Osteocyte (in vitro differentiated cells): ENCODE measurements around the gene ZFHX3. TPM values are rescaled to one million over a fixed set of nuclear protein-coding genes. Genes with fewer than 3 reads are reported as not detected.

Source experiments
- DNase-seq: peaks from one replicate; pipeline ENCODE4 v3.0.0; 2021; ENCODE audit warnings: mixed read lengths; ENCODE audit not compliant: unreplicated experiment; ENCODE audit errors: extremely low spot score
- H3K27ac Mint-ChIP-seq: one replicate; pipeline ENCODE4 v1.8.0; 2021; ENCODE audit warnings: mild to moderate bottlenecking, mixed read lengths; ENCODE audit not compliant: unreplicated experiment
- H3K27me3 Mint-ChIP-seq: one replicate; pipeline ENCODE4 v1.8.0; 2021; ENCODE audit warnings: mixed read lengths; ENCODE audit not compliant: unreplicated experiment
- H3K36me3 Mint-ChIP-seq: one replicate; pipeline ENCODE4 v1.8.0; 2021; ENCODE audit warnings: mixed read lengths; ENCODE audit not compliant: unreplicated experiment
- H3K4me1 Mint-ChIP-seq: one replicate; pipeline ENCODE4 v1.8.0; 2021; ENCODE audit warnings: mixed read lengths; ENCODE audit not compliant: unreplicated experiment
- H3K4me3 Mint-ChIP-seq: one replicate; pipeline ENCODE4 v1.8.0; 2021; ENCODE audit warnings: mild to moderate bottlenecking, moderate library complexity, mixed read lengths; ENCODE audit not compliant: unreplicated experiment
- H3K9me3 Mint-ChIP-seq: one replicate; pipeline ENCODE4 v1.8.0; 2021; ENCODE audit warnings: mixed read lengths; ENCODE audit not compliant: unreplicated experiment
- total RNA-seq: library from RNA; stranded (reverse); gene quantifications from 2 replicates; pipeline ENCODE4 v1.2.1, GENCODE V29; 2021
- TF ChIP-seq, protein P1 (sequence below): fragments of 200-600 bp; sonication (generic); IDR thresholded peaks from 2 replicates; pipeline ENCODE4 v1.5.0; 2021; ENCODE audit warnings: antibody characterized with exemption, mild to moderate bottlenecking, moderate library complexity

ZFHX3 gene
- total RNA-seq, 1 donor from 2014 or later: 89.1 TPM

DNA sequence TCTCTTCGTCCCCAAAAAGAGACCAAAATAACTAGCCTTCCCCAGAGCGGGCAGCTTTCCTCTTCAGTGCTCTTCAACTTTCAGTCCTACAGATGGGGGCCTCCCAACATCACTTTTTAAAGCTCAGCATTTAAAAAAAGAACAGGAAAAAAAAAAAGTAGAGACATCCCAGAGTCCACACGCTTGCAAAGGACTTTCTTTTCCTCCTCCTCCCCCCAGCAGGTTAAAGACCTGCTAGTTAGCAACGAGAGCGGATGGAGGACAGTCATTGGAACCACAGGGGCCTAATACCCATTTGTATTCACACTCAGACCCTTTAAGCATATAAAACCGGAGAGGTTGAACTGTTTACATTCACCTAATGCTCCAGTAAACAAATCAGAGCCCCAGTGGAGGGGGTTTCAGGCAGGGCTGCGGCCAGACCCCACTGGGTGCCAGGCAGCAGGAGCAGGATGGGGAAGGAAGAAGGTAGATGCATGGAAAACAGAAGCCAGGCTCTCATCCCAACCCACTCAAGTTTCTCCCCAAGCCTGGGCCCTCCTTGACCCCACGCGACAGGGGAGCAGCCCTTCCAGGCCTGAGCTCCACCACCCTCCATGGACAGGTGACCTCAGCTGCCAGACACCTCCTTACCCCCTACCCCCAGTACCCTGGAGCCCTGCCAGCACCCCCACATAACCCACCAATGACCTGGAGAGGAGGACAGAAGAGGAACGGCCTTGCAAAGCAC is 15.2 kb downstream of the ZFHX3 start:
- DNase-seq: no peak
- H3K27ac Mint-ChIP-seq: peak overlapping the region; percentile 92
- no peaks in the 10 kb centered on the region for H3K27me3 Mint-ChIP-seq
- no peaks in the 10 kb centered on the region for H3K9me3 Mint-ChIP-seq
- peaks cover 10% of the 10 kb centered on the region for H3K36me3 Mint-ChIP-seq
- H3K4me3 Mint-ChIP-seq: peak overlapping the region; percentile 42
- H3K4me1 Mint-ChIP-seq: peaks cover 96% of the 10 kb centered on the region
- TF ChIP-seq, protein P1, sequence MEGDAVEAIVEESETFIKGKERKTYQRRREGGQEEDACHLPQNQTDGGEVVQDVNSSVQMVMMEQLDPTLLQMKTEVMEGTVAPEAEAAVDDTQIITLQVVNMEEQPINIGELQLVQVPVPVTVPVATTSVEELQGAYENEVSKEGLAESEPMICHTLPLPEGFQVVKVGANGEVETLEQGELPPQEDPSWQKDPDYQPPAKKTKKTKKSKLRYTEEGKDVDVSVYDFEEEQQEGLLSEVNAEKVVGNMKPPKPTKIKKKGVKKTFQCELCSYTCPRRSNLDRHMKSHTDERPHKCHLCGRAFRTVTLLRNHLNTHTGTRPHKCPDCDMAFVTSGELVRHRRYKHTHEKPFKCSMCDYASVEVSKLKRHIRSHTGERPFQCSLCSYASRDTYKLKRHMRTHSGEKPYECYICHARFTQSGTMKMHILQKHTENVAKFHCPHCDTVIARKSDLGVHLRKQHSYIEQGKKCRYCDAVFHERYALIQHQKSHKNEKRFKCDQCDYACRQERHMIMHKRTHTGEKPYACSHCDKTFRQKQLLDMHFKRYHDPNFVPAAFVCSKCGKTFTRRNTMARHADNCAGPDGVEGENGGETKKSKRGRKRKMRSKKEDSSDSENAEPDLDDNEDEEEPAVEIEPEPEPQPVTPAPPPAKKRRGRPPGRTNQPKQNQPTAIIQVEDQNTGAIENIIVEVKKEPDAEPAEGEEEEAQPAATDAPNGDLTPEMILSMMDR: no peak

DNA sequence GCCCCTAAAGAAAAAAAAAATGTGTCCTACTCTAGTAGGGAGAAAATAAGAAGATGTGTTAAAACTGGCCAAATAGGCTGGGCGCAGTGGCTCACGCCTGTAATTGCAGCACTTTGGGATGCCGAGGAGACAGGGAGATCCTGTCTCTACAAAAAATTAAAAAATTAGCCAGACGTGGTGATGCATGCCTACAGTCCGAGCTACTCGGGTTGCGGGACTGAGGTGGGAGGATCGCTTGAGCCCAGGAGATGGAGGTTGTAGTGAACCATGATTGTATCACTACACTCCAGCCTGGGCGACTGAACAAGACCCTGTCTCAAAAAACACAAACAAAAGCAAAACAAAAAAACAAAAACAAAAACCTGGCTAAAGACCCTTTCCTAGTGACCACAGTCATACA is 15.9 kb downstream of the ZFHX3 start:
- peak overlapping the region; percentile 92 for H3K27ac Mint-ChIP-seq
- peaks cover 10% of the 10 kb centered on the region for H3K36me3 Mint-ChIP-seq
- H3K27me3 Mint-ChIP-seq: no peaks in the 10 kb centered on the region
- TF ChIP-seq, protein P1: no peak
- peak overlapping the region; percentile 2 for H3K4me3 Mint-ChIP-seq
- no peak for DNase-seq
- H3K4me1 Mint-ChIP-seq: peaks cover 96% of the 10 kb centered on the region
- no peaks in the 10 kb centered on the region for H3K9me3 Mint-ChIP-seq

DNA sequence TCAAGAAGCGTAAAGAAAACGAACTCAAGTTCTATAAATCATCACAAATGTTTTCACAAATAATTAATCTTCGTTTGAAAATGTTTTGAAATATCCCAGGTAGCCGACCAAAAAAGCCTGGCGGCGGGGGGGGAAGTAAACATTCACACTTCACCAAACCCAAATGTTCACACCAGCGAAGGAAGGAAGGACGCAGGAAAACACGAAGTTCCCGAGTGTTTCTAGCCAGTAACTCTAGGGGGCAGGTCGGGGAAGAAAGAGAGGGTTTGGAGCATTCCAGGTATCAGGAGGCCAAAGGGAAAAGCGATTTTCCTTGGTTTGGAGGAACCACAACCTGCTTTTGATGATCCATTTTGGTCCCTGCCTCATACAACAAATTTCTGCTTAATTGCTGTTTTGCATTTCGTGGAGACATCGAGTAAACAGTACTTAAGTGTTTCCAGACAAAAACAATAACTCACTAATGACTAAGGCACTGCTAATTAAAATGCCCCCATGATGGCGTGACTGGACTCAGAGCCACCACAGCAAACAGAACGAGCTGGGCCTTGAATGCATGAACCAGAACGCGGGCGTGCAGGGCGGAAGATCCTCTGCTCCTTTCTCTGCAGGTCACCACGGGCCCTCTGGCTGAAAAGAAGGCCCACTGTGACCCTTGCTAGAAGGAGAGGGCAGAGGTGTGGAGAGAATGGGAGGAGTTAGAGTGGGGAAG is 16.6 kb downstream of the ZFHX3 start:
- H3K27me3 Mint-ChIP-seq: no peaks in the 10 kb centered on the region
- H3K4me3 Mint-ChIP-seq: no peak overlapping the region
- peaks cover 94% of the 10 kb centered on the region for H3K4me1 Mint-ChIP-seq
- TF ChIP-seq, protein P1: peak; percentile 17
- no peaks in the 10 kb centered on the region for H3K9me3 Mint-ChIP-seq
- no peak for DNase-seq
- peak overlapping the region; percentile 92 for H3K27ac Mint-ChIP-seq
- H3K36me3 Mint-ChIP-seq: peaks cover 10% of the 10 kb centered on the region

DNA sequence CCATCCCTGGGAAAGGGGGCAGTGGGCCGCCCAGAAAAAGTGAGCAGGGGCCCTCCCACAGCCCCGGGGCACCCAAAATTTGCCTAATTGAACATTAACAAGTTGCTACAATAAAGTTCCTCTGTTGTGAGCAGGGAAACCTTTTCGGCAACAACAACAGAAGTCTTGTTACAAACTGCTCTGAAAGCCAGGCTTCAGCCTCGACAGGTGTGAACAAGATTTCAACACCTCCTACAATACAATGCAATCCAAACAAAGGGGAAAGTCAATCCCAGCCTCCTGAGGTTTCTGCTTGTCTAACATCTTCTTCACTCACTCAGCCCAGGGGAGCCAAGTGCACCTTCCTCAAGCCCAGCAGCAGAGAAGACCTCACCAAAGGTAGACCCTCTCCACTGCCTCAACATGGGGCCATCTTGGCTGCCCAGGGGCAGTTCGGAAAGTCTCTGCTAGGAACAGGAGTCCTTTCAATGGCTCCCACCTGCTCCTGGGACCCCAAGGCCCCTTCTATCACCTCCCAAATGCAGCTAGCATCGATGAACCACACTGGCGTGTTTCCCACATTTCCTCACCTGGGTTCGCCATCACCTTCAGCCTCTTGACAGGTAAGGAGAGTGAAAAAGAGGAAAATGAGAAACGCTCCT is 19.1 kb downstream of the ZFHX3 start:
- Mint-ChIP-seq H3K27ac (no peak overlapping the region), H3K4me3 (no peak overlapping the region), H3K4me1 (peaks cover 92% of the 10 kb centered on the region), H3K27me3 (no peaks in the 10 kb centered on the region), H3K36me3 (peaks cover 9% of the 10 kb centered on the region), H3K9me3 (no peaks in the 10 kb centered on the region)
- no peak for DNase-seq
- TF ChIP-seq, protein P1: no peak

DNA sequence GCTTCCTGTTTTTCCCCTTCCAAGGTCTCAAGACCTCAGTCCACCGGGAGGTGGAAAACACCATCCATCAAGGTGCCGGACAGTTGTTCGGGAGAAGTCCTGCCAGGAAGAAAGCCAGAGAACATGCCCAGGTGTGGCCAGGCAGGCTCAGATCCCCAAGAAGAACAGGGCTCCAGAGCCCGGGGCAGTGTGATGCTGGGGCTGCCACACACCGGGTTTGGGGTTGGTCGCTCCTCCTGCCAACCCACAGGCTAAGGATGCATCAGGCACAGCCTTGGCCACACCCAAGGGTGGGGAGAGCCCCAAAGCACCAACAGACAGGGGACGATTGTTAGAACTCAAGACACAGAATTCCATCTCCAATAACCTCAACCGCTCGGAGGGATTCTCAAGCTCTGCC is 19.7 kb downstream of the ZFHX3 start:
- Mint-ChIP-seq H3K9me3 (no peaks in the 10 kb centered on the region), H3K27ac (peak overlapping the region; percentile 16), H3K27me3 (no peaks in the 10 kb centered on the region), H3K4me1 (peaks cover 92% of the 10 kb centered on the region), H3K36me3 (peaks cover 9% of the 10 kb centered on the region), H3K4me3 (no peak overlapping the region)
- TF ChIP-seq, protein P1: no peak
- no peak for DNase-seq
